ENCODE measurements around the gene HAT1.

Gene HAT1

DNA sequence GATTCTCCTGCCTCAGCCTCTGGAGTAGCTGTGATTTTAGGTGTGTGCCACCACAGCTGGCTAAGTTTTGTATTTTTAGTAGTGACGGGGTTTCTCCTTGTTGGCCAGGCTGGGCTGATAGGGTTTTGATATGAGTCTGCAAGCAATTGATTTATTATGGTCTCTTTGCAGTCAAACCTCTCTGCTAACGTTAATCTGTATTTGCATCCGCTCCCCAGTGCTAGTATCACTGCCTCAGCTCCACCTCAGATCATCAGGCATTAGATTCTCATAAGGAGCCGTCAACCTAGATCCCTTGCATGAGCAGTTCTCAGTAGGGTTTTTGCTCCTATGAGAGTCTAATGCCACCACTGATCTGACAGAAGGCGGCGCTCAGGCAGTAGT lies 19.0 kb downstream of the HAT1 start:
- TF ChIP-seq TCF4 (CRISPR knock-in tag; IDR thresholded peaks at IDR 0.05; ENCODE audit: borderline replicate concordance) (no peak), ARNTL (CRISPR knock-in tag; IDR thresholded peaks at IDR 0.05; ENCODE audit: borderline replicate concordance, low read depth) (no peak), CSDC2 (CRISPR knock-in tag; IDR thresholded peaks at IDR 0.05) (no peak), ZNF565 (CRISPR knock-in tag; conservative IDR thresholded peaks at IDR 0.05; ENCODE audit: low read depth) (no peak)
- ATAC-seq, result no peak

DNA sequence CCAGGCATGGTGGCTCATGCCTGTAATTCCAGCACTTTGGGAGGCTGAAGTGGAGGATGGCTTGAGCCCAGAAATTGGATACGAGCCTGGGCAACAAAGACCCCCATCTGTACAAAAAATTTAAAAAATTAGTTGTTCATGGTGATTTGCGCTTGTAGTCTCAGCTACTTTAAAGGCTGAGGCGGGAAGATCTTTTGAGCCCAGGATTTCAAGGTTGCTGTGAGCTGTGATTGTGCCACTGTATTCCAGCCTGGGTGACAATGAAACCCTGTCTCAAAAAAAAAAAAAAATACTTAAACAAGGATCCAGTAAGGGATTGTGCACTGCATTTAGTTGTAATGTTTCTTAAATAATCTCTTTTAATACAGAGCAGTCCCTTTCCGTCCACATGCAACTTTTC lies 21.6 kb downstream of the HAT1 start:
- TF ChIP-seq GLIS3 (CRISPR knock-in tag; IDR thresholded peaks at IDR 0.05), result no peak
- no peak for TF ChIP-seq PPARA (CRISPR knock-in tag; IDR thresholded peaks at IDR 0.05; ENCODE audit: borderline replicate concordance)
- no peak for TF ChIP-seq TOX (CRISPR knock-in tag; IDR thresholded peaks at IDR 0.05; ENCODE audit: borderline replicate concordance)
- TF ChIP-seq SNAI2 (CRISPR knock-in tag; IDR thresholded peaks at IDR 0.05), result no peak
- TF ChIP-seq CSDC2 (CRISPR knock-in tag; IDR thresholded peaks at IDR 0.05), result no peak
- no peak for TF ChIP-seq CSRNP3 (CRISPR knock-in tag; IDR thresholded peaks at IDR 0.05)
- TF ChIP-seq TCF4 (CRISPR knock-in tag; IDR thresholded peaks at IDR 0.05; ENCODE audit: borderline replicate concordance), result no peak
- no peak for TF ChIP-seq RARB (CRISPR knock-in tag; IDR thresholded peaks at IDR 0.05)
- TF ChIP-seq OSR1 (CRISPR knock-in tag; IDR thresholded peaks at IDR 0.05), result no peak
- TF ChIP-seq ZC3H10 (CRISPR knock-in tag; IDR thresholded peaks at IDR 0.05), result no peak
- TF ChIP-seq ZNF70 (CRISPR knock-in tag; IDR thresholded peaks at IDR 0.05), result no peak
- TF ChIP-seq ESRRG (CRISPR knock-in tag; IDR thresholded peaks at IDR 0.05), result no peak
- no peak for TF ChIP-seq ZNF8 (CRISPR knock-in tag; IDR thresholded peaks at IDR 0.05)
- TF ChIP-seq ARNTL (CRISPR knock-in tag; IDR thresholded peaks at IDR 0.05; ENCODE audit: borderline replicate concordance, low read depth), result no peak
- no peak for TF ChIP-seq ZFP30 (CRISPR knock-in tag; IDR thresholded peaks at IDR 0.05)
- TF ChIP-seq, protein P1, sequence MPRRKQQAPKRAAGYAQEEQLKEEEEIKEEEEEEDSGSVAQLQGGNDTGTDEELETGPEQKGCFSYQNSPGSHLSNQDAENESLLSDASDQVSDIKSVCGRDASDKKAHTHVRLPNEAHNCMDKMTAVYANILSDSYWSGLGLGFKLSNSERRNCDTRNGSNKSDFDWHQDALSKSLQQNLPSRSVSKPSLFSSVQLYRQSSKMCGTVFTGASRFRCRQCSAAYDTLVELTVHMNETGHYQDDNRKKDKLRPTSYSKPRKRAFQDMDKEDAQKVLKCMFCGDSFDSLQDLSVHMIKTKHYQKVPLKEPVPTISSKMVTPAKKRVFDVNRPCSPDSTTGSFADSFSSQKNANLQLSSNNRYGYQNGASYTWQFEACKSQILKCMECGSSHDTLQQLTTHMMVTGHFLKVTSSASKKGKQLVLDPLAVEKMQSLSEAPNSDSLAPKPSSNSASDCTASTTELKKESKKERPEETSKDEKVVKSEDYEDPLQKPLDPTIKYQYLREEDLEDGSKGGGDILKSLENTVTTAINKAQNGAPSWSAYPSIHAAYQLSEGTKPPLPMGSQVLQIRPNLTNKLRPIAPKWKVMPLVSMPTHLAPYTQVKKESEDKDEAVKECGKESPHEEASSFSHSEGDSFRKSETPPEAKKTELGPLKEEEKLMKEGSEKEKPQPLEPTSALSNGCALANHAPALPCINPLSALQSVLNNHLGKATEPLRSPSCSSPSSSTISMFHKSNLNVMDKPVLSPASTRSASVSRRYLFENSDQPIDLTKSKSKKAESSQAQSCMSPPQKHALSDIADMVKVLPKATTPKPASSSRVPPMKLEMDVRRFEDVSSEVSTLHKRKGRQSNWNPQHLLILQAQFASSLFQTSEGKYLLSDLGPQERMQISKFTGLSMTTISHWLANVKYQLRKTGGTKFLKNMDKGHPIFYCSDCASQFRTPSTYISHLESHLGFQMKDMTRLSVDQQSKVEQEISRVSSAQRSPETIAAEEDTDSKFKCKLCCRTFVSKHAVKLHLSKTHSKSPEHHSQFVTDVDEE (CRISPR knock-in tag; IDR thresholded peaks at IDR 0.05), result no peak
- no peak for TF ChIP-seq BACH2 (CRISPR knock-in tag; IDR thresholded peaks at IDR 0.05; ENCODE audit: borderline replicate concordance)
- TF ChIP-seq ZNF565 (CRISPR knock-in tag; conservative IDR thresholded peaks at IDR 0.05; ENCODE audit: low read depth), result no peak
- TF ChIP-seq ISL1 (CRISPR knock-in tag; IDR thresholded peaks at IDR 0.05), result no peak
- TF ChIP-seq ZFP3 (CRISPR knock-in tag; IDR thresholded peaks at IDR 0.05), result no peak
- no peak for ATAC-seq

DNA sequence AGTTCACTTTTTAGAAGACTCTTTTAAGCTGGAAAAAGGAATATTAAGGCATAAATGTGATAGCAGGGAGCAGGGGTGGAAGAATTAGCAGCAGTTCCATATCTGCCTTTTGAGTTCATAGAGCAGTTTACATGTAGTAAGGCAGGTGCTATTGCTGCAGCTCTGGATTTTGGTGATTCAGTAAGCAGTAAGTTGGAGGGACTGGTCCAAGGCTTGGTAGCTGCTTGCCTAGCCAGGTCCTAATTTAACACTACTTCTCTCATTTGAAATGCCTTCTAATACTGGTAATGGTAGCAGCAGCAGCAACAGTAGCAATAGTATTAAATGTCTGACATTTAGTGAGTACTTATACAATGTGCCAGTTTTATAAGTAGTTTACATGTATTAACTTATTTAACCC lies 30.0 kb downstream of the HAT1 start:
- no peak for ATAC-seq
- TF ChIP-seq RARB (CRISPR knock-in tag; IDR thresholded peaks at IDR 0.05), result no peak
- TF ChIP-seq ZNF565 (CRISPR knock-in tag; conservative IDR thresholded peaks at IDR 0.05; ENCODE audit: low read depth), result no peak
- TF ChIP-seq CSRNP3 (CRISPR knock-in tag; IDR thresholded peaks at IDR 0.05), result no peak
- no peak for TF ChIP-seq ZFP30 (CRISPR knock-in tag; IDR thresholded peaks at IDR 0.05)

- ATAC-seq, result no peak
- TF ChIP-seq GLIS3 (CRISPR knock-in tag; IDR thresholded peaks at IDR 0.05), result no peak
- no peak for TF ChIP-seq ZC3H10 (CRISPR knock-in tag; IDR thresholded peaks at IDR 0.05)
- no peak for TF ChIP-seq CSDC2 (CRISPR knock-in tag; IDR thresholded peaks at IDR 0.05)
- TF ChIP-seq, protein P2, sequence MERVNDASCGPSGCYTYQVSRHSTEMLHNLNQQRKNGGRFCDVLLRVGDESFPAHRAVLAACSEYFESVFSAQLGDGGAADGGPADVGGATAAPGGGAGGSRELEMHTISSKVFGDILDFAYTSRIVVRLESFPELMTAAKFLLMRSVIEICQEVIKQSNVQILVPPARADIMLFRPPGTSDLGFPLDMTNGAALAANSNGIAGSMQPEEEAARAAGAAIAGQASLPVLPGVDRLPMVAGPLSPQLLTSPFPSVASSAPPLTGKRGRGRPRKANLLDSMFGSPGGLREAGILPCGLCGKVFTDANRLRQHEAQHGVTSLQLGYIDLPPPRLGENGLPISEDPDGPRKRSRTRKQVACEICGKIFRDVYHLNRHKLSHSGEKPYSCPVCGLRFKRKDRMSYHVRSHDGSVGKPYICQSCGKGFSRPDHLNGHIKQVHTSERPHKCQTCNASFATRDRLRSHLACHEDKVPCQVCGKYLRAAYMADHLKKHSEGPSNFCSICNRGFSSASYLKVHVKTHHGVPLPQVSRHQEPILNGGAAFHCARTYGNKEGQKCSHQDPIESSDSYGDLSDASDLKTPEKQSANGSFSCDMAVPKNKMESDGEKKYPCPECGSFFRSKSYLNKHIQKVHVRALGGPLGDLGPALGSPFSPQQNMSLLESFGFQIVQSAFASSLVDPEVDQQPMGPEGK (CRISPR knock-in tag; IDR thresholded peaks at IDR 0.05; ENCODE audit: borderline replicate concordance), result no peak
- no peak for TF ChIP-seq POU6F1 (CRISPR knock-in tag; IDR thresholded peaks at IDR 0.05; ENCODE audit: borderline replicate concordance, low read depth)
- no peak for TF ChIP-seq ZNF70 (CRISPR knock-in tag; IDR thresholded peaks at IDR 0.05)
- TF ChIP-seq ZFP30 (CRISPR knock-in tag; IDR thresholded peaks at IDR 0.05), result no peak
- TF ChIP-seq RARB (CRISPR knock-in tag; IDR thresholded peaks at IDR 0.05), result no peak
- no peak for TF ChIP-seq ESRRG (CRISPR knock-in tag; IDR thresholded peaks at IDR 0.05)
- no peak for TF ChIP-seq TOX (CRISPR knock-in tag; IDR thresholded peaks at IDR 0.05; ENCODE audit: borderline replicate concordance)
- no peak for TF ChIP-seq TCF4 (CRISPR knock-in tag; IDR thresholded peaks at IDR 0.05; ENCODE audit: borderline replicate concordance)
- no peak for TF ChIP-seq ZNF8 (CRISPR knock-in tag; IDR thresholded peaks at IDR 0.05)
- TF ChIP-seq ZNF565 (CRISPR knock-in tag; conservative IDR thresholded peaks at IDR 0.05; ENCODE audit: low read depth), result no peak
- no peak for TF ChIP-seq SNAI2 (CRISPR knock-in tag; IDR thresholded peaks at IDR 0.05)
- TF ChIP-seq ZFP3 (CRISPR knock-in tag; IDR thresholded peaks at IDR 0.05), result no peak
- TF ChIP-seq CSRNP3 (CRISPR knock-in tag; IDR thresholded peaks at IDR 0.05), result no peak
- TF ChIP-seq PPARA (CRISPR knock-in tag; IDR thresholded peaks at IDR 0.05; ENCODE audit: borderline replicate concordance), result no peak
These were observed 30.5 kb downstream of the HAT1 start for GRCh38 chr2:171952748-171953147.
